ENCODE data around the gene CDC26.
A peak's percentile ranks its signal among the peaks of the same experiment; 100 is the strongest.

The CDC26 gene

DNA sequence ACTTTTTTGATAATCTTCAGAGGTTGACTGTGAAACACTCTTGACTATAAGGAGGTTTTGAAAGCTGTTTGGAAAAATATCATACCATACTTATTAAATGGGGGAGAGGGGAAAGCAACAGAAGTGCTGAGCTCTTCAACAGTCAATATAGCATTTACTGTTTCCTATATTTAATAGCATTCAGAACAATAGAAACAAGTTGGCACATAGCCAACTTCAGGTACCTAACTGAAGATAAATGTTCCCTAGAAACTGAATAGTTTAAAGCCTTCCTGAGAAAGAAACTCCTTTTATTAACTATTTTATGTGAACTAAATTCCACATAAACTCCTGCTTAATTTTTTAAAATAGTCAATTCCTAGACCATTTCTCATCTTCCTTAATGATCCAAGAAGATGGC lies 27.7 kb downstream of the CDC26 start:
- H3K4me3 ChIP-seq (ENCODE audit: control insufficient read depth, low read depth, low read length): no peak overlapping the region
- TF ChIP-seq CTCF (conservative IDR thresholded peaks at IDR 0.05; ENCODE audit: control insufficient read depth, insufficient read depth, low read depth, low read length): no peak
- no peak for DNase-seq (ENCODE audit: low read depth)

DNA sequence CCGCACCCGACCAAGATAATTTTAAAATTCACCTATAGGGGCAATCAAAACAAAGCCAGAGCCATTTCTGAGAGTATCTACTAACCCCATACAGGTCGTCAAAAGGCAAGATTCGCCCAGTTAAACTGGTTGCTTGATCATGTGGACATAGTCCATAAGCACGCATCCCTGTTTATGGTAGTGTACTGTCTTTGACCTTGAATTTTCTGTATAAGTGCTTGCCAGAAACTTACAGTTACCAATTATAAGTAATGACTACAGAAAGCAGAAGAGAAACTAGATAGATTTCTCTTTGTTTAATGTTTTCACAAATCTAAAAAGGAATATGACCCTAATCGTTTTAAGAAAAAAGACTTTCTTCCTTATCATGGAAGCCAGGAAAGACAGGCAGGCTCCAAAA lies 28.4 kb downstream of the CDC26 start:
- DNase-seq (ENCODE audit: low read depth): no peak
- no peak for TF ChIP-seq CTCF (conservative IDR thresholded peaks at IDR 0.05; ENCODE audit: control insufficient read depth, insufficient read depth, low read depth, low read length)

GRCh38 chr9:113245894-113246293 lies 29.5 kb downstream of the CDC26 start:
- no peak for DNase-seq (ENCODE audit: low read depth)

More for the DNA sequence above, 28.4 kb downstream of the CDC26 start:
- no peak overlapping the region for H3K4me3 ChIP-seq (ENCODE audit: control insufficient read depth, low read depth, low read length)

DNA sequence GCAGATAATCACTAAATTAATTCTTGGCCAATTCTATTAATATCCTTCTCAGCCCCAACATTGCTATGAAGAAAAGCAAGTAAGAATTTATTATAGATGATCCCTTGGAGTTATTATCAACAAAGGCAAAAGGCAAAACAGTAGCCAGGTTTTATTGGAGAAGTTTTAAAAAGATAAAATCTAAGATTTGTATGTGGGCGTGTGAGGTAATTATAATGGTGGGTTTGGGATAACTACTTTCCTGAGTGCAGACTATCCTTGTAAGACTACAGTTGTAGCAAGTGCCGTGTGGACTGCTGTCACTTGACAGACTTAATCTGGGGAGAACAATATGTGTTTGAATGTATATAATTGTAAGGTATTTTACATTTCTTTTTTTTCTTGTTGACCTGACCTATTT lies 30.8 kb downstream of the CDC26 start:
- no peak for TF ChIP-seq CTCF (conservative IDR thresholded peaks at IDR 0.05; ENCODE audit: control insufficient read depth, insufficient read depth, low read depth, low read length)
- DNase-seq (ENCODE audit: low read depth): no peak
- no peak overlapping the region for H3K4me3 ChIP-seq (ENCODE audit: control insufficient read depth, low read depth, low read length)

More at GRCh38 chr9:113245894-113246293, 29.5 kb downstream of the CDC26 start:
- TF ChIP-seq CTCF (conservative IDR thresholded peaks at IDR 0.05; ENCODE audit: control insufficient read depth, insufficient read depth, low read depth, low read length): no peak
- no peak overlapping the region for H3K4me3 ChIP-seq (ENCODE audit: control insufficient read depth, low read depth, low read length)

GRCh38 chr9:113241161-113241560 lies 34.2 kb downstream of the CDC26 start:
- no peak overlapping the region for H3K4me3 ChIP-seq (ENCODE audit: control insufficient read depth, low read depth, low read length)
- no peak for DNase-seq (ENCODE audit: low read depth)
- no peak for TF ChIP-seq CTCF (conservative IDR thresholded peaks at IDR 0.05; ENCODE audit: control insufficient read depth, insufficient read depth, low read depth, low read length)

DNA sequence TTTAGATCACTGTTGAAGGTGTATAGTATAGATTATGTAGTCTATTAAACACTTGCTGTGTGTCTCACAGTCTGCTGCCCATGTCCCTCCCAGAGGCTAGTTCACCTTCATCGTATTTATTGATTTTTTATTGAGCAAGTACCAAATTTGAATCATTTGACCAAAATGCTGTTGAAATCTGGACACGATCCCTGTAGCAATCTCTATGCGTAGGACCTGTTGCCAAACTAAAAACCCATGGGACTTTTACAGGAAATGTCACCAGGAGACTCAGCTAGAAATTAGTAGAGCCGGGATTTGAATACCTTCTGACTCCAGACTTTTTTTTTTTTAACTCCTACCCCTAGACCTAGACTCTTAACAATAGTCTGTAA lies 36.5 kb downstream of the CDC26 start:
- TF ChIP-seq CTCF (conservative IDR thresholded peaks at IDR 0.05; ENCODE audit: control insufficient read depth, insufficient read depth, low read depth, low read length): no peak
- H3K4me3 ChIP-seq (ENCODE audit: control insufficient read depth, low read depth, low read length): no peak overlapping the region
- peak; percentile 23 for DNase-seq (ENCODE audit: low read depth)

GRCh38 chr9:113238202-113238858 lies 37.0 kb downstream of the CDC26 start:
- no peak for DNase-seq (ENCODE audit: low read depth)
- no peak overlapping the region for H3K4me3 ChIP-seq (ENCODE audit: control insufficient read depth, low read depth, low read length)
- no peak for TF ChIP-seq CTCF (conservative IDR thresholded peaks at IDR 0.05; ENCODE audit: control insufficient read depth, insufficient read depth, low read depth, low read length)
